Activated T-cell treated with anti-CD3 and anti-CD28 coated beads, Interleukin-2, amount 50 U/mL, for 4 hours (primary cell): ENCODE results near the gene CD244. TPM values are rescaled to one million over a fixed set of nuclear protein-coding genes. Genes with fewer than 3 reads are reported as not detected.
A peak's percentile ranks its signal among the peaks of the same experiment; 100 is the strongest.
"Not testable (repeated sequence)": the region's sequence is repeated elsewhere in the genome, so short reads cannot be mapped to it uniquely, and the experiment has no call there.

ENCODE experiments used
- ATAC-seq, 2 donors: fragments of 200-7000 bp; cut with Tn5 transposase; one replicate each; pipeline ENCODE4 v1.10.0; 2021
- DNase-seq: peaks from one replicate; pipeline ENCODE4 v3.0.0-alpha.2; 2020
- H3K27me3 Mint-ChIP-seq: one replicate; pipeline ENCODE4 v1.8.0; 2021; ENCODE audit warnings: low read depth, mixed read lengths
- H3K36me3 Mint-ChIP-seq: one replicate; pipeline ENCODE4 v1.8.0; 2022; ENCODE audit warnings: mixed read lengths; ENCODE audit not compliant: insufficient read depth
- H3K4me1 Mint-ChIP-seq: one replicate; pipeline ENCODE4 v1.8.0; 2021; ENCODE audit warnings: low read depth, mixed read lengths
- H3K4me3 Mint-ChIP-seq: one replicate; pipeline ENCODE4 v1.8.0; 2021; ENCODE audit warnings: mild to moderate bottlenecking, moderate library complexity, mixed read lengths
- H3K9me3 Mint-ChIP-seq: one replicate; pipeline ENCODE4 v1.8.0; 2021; ENCODE audit warnings: mixed read lengths
- total RNA-seq, 3 donors: library from RNA; stranded (reverse); gene quantifications; one replicate each; pipeline ENCODE4 v1.2.1, GENCODE V29; 2021

The CD244 gene
- total RNA-seq, 3 donors from 2014 or later, result 0.30 to 0.53 (median 0.38) TPM

GRCh38 chr1:160885042-160885441, 22.4 kb upstream of the CD244 start, which contains the start of gene ITLN1:
ITLN1 (minus strand) TSS chr1:160885180; CDS start chr1:160884877, 303 bp downstream.
- H3K4me3 Mint-ChIP-seq, result no peak within 1 kb of the TSS
- DNase-seq (no peak), ATAC-seq (no peak)
- H3K4me1 Mint-ChIP-seq, result no peaks in the 10 kb centered on the region
- no peaks in the 10 kb centered on the region for H3K36me3 Mint-ChIP-seq
- no peaks in the 10 kb centered on the region for H3K9me3 Mint-ChIP-seq
- H3K27me3 Mint-ChIP-seq, result peaks cover 6% of the 10 kb centered on the region

- no peak overlapping the region for H3K4me3 Mint-ChIP-seq
Observed at GRCh38 chr1:160884579-160884978, 21.9 kb upstream of the CD244 start.

GRCh38 chr1:160883581-160884513, 21.2 kb upstream of the CD244 start:
- no peak overlapping the region for H3K4me3 Mint-ChIP-seq
- no peaks in the 10 kb centered on the region for H3K9me3 Mint-ChIP-seq
- peaks cover 2% of the 10 kb centered on the region for H3K27me3 Mint-ChIP-seq
- ATAC-seq (no peak), DNase-seq (no peak)
- H3K4me1 Mint-ChIP-seq, result no peaks in the 10 kb centered on the region
- no peaks in the 10 kb centered on the region for H3K36me3 Mint-ChIP-seq

More at GRCh38 chr1:160884579-160884978, 21.9 kb upstream of the CD244 start:
- no peak for DNase-seq
- no peaks in the 10 kb centered on the region for H3K4me1 Mint-ChIP-seq
- H3K36me3 Mint-ChIP-seq, result no peaks in the 10 kb centered on the region
- H3K27me3 Mint-ChIP-seq, result peaks cover 4% of the 10 kb centered on the region
- H3K9me3 Mint-ChIP-seq, result no peaks in the 10 kb centered on the region
- ATAC-seq, result peak in 1 of 2 donors; percentile 35

- ATAC-seq, result no peak
- no peak for DNase-seq
- Mint-ChIP-seq H3K36me3 (no peaks in the 10 kb centered on the region), H3K9me3 (no peaks in the 10 kb centered on the region), H3K4me1 (peaks cover 1% of the 10 kb centered on the region), H3K4me3 (no peak overlapping the region), H3K27me3 (peaks cover 2% of the 10 kb centered on the region)
Observed at GRCh38 chr1:160882582-160882981, 19.9 kb upstream of the CD244 start.

- not testable (repeated sequence) for ATAC-seq, H3K27me3 Mint-ChIP-seq, H3K4me3 Mint-ChIP-seq, H3K36me3 Mint-ChIP-seq, H3K4me1 Mint-ChIP-seq, DNase-seq, H3K9me3 Mint-ChIP-seq
Observed at GRCh38 chr1:160881264-160881663, 18.6 kb upstream of the CD244 start.

- H3K4me1 Mint-ChIP-seq, result peaks cover 9% of the 10 kb centered on the region
- H3K9me3 Mint-ChIP-seq, result no peaks in the 10 kb centered on the region
- ATAC-seq (no peak), DNase-seq (no peak)
- H3K36me3 Mint-ChIP-seq, result no peaks in the 10 kb centered on the region
- H3K4me3 Mint-ChIP-seq, result no peak overlapping the region
- H3K27me3 Mint-ChIP-seq, result no peaks in the 10 kb centered on the region
Observed at GRCh38 chr1:160880216-160880615, 17.5 kb upstream of the CD244 start.

GRCh38 chr1:160879056-160879455, 16.4 kb upstream of the CD244 start:
- DNase-seq, result no peak
- ATAC-seq, result peak; percentile 41 to 75

GRCh38 chr1:160877221-160877620, 14.5 kb upstream of the CD244 start:
- H3K27me3 Mint-ChIP-seq, result no peaks in the 10 kb centered on the region
- H3K9me3 Mint-ChIP-seq, result no peaks in the 10 kb centered on the region
- DNase-seq (no peak), ATAC-seq (no peak)
- peaks cover 13% of the 10 kb centered on the region for H3K4me1 Mint-ChIP-seq
- H3K36me3 Mint-ChIP-seq, result no peaks in the 10 kb centered on the region
- no peak overlapping the region for H3K4me3 Mint-ChIP-seq

More at GRCh38 chr1:160879056-160879455, 16.4 kb upstream of the CD244 start:
- Mint-ChIP-seq H3K4me1 (peaks cover 13% of the 10 kb centered on the region), H3K36me3 (no peaks in the 10 kb centered on the region), H3K4me3 (no peak overlapping the region), H3K9me3 (no peaks in the 10 kb centered on the region), H3K27me3 (no peaks in the 10 kb centered on the region)

- no peaks in the 10 kb centered on the region for H3K27me3 Mint-ChIP-seq
- H3K36me3 Mint-ChIP-seq, result no peaks in the 10 kb centered on the region
- H3K4me1 Mint-ChIP-seq, result peaks cover 13% of the 10 kb centered on the region
- no peak for DNase-seq
- no peaks in the 10 kb centered on the region for H3K9me3 Mint-ChIP-seq
- H3K4me3 Mint-ChIP-seq, result no peak overlapping the region
- ATAC-seq, result no peak
Observed at GRCh38 chr1:160876311-160876710, 13.6 kb upstream of the CD244 start.

GRCh38 chr1:160875591-160875990, 12.9 kb upstream of the CD244 start:
- peaks cover 13% of the 10 kb centered on the region for H3K4me1 Mint-ChIP-seq
- not testable (repeated sequence) for ATAC-seq, H3K27me3 Mint-ChIP-seq, H3K4me3 Mint-ChIP-seq, H3K36me3 Mint-ChIP-seq, DNase-seq, H3K9me3 Mint-ChIP-seq

- Mint-ChIP-seq H3K9me3 (no peaks in the 10 kb centered on the region), H3K27me3 (no peaks in the 10 kb centered on the region), H3K4me3 (no peak overlapping the region), H3K4me1 (peaks cover 13% of the 10 kb centered on the region), H3K36me3 (no peaks in the 10 kb centered on the region)
- DNase-seq, result no peak
- ATAC-seq, result peak; percentile 75 to 89
Observed at GRCh38 chr1:160874935-160875334, 12.2 kb upstream of the CD244 start.

GRCh38 chr1:160868141-160868540, 5.5 kb upstream of the CD244 start:
- Mint-ChIP-seq H3K4me3 (no peak overlapping the region), H3K4me1 (peaks cover 10% of the 10 kb centered on the region), H3K9me3 (no peaks in the 10 kb centered on the region)

GRCh38 chr1:160867651-160868050, 5.0 kb upstream of the CD244 start:
- H3K27me3 Mint-ChIP-seq, H3K4me3 Mint-ChIP-seq, DNase-seq, H3K9me3 Mint-ChIP-seq, ATAC-seq, H3K36me3 Mint-ChIP-seq: not testable (repeated sequence)
- peaks cover 14% of the 10 kb centered on the region for H3K4me1 Mint-ChIP-seq

More at GRCh38 chr1:160868141-160868540, 5.5 kb upstream of the CD244 start:
- ATAC-seq (no peak), DNase-seq (no peak)
- H3K27me3 Mint-ChIP-seq, result no peaks in the 10 kb centered on the region
- no peaks in the 10 kb centered on the region for H3K36me3 Mint-ChIP-seq

GRCh38 chr1:160866695-160867260, 4.1 kb upstream of the CD244 start:
- Mint-ChIP-seq H3K36me3 (no peaks in the 10 kb centered on the region), H3K4me3 (no peak overlapping the region), H3K9me3 (no peaks in the 10 kb centered on the region), H3K27me3 (no peaks in the 10 kb centered on the region), H3K4me1 (peaks cover 22% of the 10 kb centered on the region)
- ATAC-seq (no peak), DNase-seq (no peak)
